CD4-positive, alpha-beta T cell (primary cell): ENCODE data around the gene SLC26A9. TPM values are rescaled to one million over a fixed set of nuclear protein-coding genes. Genes with fewer than 3 reads are reported as not detected.

Experiments used
- ATAC-seq: fragments of 200-7000 bp; cut with Tn5 transposase; one replicate; pipeline ENCODE4 v1.10.0; 2022; ENCODE audit warnings: mild to moderate bottlenecking; ENCODE audit not compliant: poor library complexity
- CTCF ChIA-PET: fragments of 350-600 bp; sonication (Branson Sonifier 250); formaldehyde crosslinking; loops from one replicate; lab custom pipeline; 2021; ENCODE audit warnings: antibody characterized with exemption, inconsistent platforms; lab: Charles Lee
- POLR2A ChIA-PET: fragments of 350-600 bp; sonication (Branson Sonifier 250); formaldehyde crosslinking; loops from one replicate; lab custom pipeline; 2021; ENCODE audit warnings: antibody characterized with exemption, inconsistent platforms; lab: Charles Lee
- DNase-seq, 14 experiments: peaks; one replicate each; pipeline ENCODE4 v3.0.0-alpha.2; 2013 to 2020; ENCODE audit warnings: mixed read lengths in 2 of 14
- H3K27ac ChIP-seq, 2 donors: one replicate each; pipeline versions ENCODE4 v1.5.1 to v1.7.0; 2013; ENCODE audit warnings: low read length in 2 of 2, low read depth in 1 of 2, mild to moderate bottlenecking in 1 of 2
- H3K27me3 ChIP-seq, 2 experiments: 1 replicate in 1 of 2; 2 replicates in 1 of 2; pipeline versions ENCODE4 v1.6.1 to v1.7.0; 2013; ENCODE audit warnings: low read length in 2 of 2, control low read depth in 1 of 2, mild to moderate bottlenecking in 1 of 2, moderate library complexity in 1 of 2; ENCODE audit not compliant: insufficient read depth in 2 of 2, control insufficient read depth in 1 of 2
- H3K36me3 ChIP-seq: one replicate; pipeline ENCODE4 v1.6.1; 2013; ENCODE audit warnings: low read length, control low read depth; ENCODE audit not compliant: insufficient read depth
- H3K4me1 ChIP-seq: one replicate; pipeline ENCODE4 v1.6.1; 2013; ENCODE audit warnings: low read length, control low read depth; ENCODE audit not compliant: insufficient read depth
- H3K4me3 ChIP-seq: one replicate; pipeline ENCODE4 v1.5.1; 2013; ENCODE audit warnings: mild to moderate bottlenecking, low read length, moderate library complexity
- H3K9me3 ChIP-seq, 2 experiments: 1 replicate in 1 of 2; 2 replicates in 1 of 2; pipeline versions ENCODE4 v1.6.1 to v1.7.0; 2013; ENCODE audit warnings: low read length in 2 of 2, mild to moderate bottlenecking in 2 of 2, control low read depth in 1 of 2, moderate library complexity in 1 of 2; ENCODE audit not compliant: control insufficient read depth in 1 of 2, insufficient read depth in 1 of 2
- H3K27ac Mint-ChIP-seq: one replicate; pipeline ENCODE4 v1.8.0; 2020; ENCODE audit warnings: mixed read lengths
- H3K27me3 Mint-ChIP-seq: one replicate; pipeline ENCODE4 v1.8.0; 2021; ENCODE audit warnings: mixed read lengths
- H3K36me3 Mint-ChIP-seq: one replicate; pipeline ENCODE4 v1.8.0; 2021; ENCODE audit warnings: low read depth, mixed read lengths
- H3K4me1 Mint-ChIP-seq: one replicate; pipeline ENCODE4 v1.8.0; 2021; ENCODE audit warnings: low read depth, mixed read lengths
- H3K4me3 Mint-ChIP-seq: one replicate; pipeline ENCODE4 v1.8.0; 2020; ENCODE audit warnings: mild to moderate bottlenecking, mixed read lengths
- H3K9me3 Mint-ChIP-seq: one replicate; pipeline ENCODE4 v1.8.0; 2020; ENCODE audit warnings: mixed read lengths
- CTCF ChIP-seq: fragments of 200-600 bp; IDR thresholded peaks from one replicate; pipeline ENCODE4 v1.8.0; 2022; ENCODE audit warnings: antibody characterized with exemption, mild to moderate bottlenecking
- intact Hi-C, 2 experiments: fragments of 100-400 bp; cut with DNase I in 1 of 2; cut with micrococcal nuclease in 1 of 2; formaldehyde crosslinking; loops; one replicate each; pipeline versions ENCODE4 v1.15.1 to v1.9.0; 2023 to 2025; cut with DNase I, micrococcal nuclease
- polyA plus RNA-seq, 2 donors: library from polyadenylated mRNA; unstranded; fragments of 120-200 nt; gene quantifications; one replicate each; pipeline ENCODE4 v1.2.1, GENCODE V29; 2013
- total RNA-seq, 174 experiments: library from RNA in 2 of 174; stranded (reverse) in 2 of 174; gene quantifications; one replicate each; pipeline ENCODE4 v1.2.3 and lab custom pipeline; 2021 to 2026

SLC26A9 gene
- not detected for total RNA-seq
- polyA plus RNA-seq (2013, experiment 1 of 2): not detected
- not detected for polyA plus RNA-seq (2013, experiment 2 of 2)
- total RNA-seq (lab: John Stamatoyannopoulos, UW): 0 to 0.13 (median 0) reads per million in 172 experiments

GRCh38 chr1:205943245-205943644 lies at the start of gene SLC26A9:
Gene SLC26A9, minus strand, starts transcription at chr1:205943456. Its CDS starts 7,636 bp downstream, at chr1:205935820.
- no peak within 1 kb of the TSS for H3K4me3 ChIP-seq
- H3K4me1 Mint-ChIP-seq: no peaks in the 10 kb centered on the region
- H3K27me3 ChIP-seq: peaks cover 23 to 37% of the 10 kb centered on the region in 2 experiments
- TF ChIP-seq CTCF: no peak
- ChIA-PET CTCF (no interaction called here), POLR2A (no interaction called here)
- H3K36me3 ChIP-seq: no peaks in the 10 kb centered on the region
- no peak within 1 kb of the TSS for H3K4me3 Mint-ChIP-seq
- no peak for ATAC-seq
- H3K27ac Mint-ChIP-seq: no peak within 1 kb of the TSS
- no peaks in the 10 kb centered on the region for H3K4me1 ChIP-seq
- no peak for DNase-seq
- peaks cover 63% of the 10 kb centered on the region for H3K27me3 Mint-ChIP-seq
- intact Hi-C loops: no loop called here
- H3K9me3 ChIP-seq: no peaks in the 10 kb centered on the region
- no peaks in the 10 kb centered on the region for H3K36me3 Mint-ChIP-seq
- no peaks in the 10 kb centered on the region for H3K9me3 Mint-ChIP-seq
- H3K27ac ChIP-seq: no peak within 1 kb of the TSS

GRCh38 chr1:205992218-205992882 lies 49.1 kb upstream of the SLC26A9 start:
- Histone ChIP-seq H3K36me3 (no peaks in the 10 kb centered on the region), H3K9me3 (no peaks in the 10 kb centered on the region), H3K27me3 (no peaks in the 10 kb centered on the region), H3K4me1 (no peaks in the 10 kb centered on the region), H3K27ac (no peak overlapping the region), H3K4me3 (no peak overlapping the region)
- Mint-ChIP-seq H3K4me3 (no peak overlapping the region), H3K27me3 (peaks cover 13% of the 10 kb centered on the region), H3K36me3 (no peaks in the 10 kb centered on the region), H3K9me3 (no peaks in the 10 kb centered on the region), H3K4me1 (no peaks in the 10 kb centered on the region), H3K27ac (no peak overlapping the region)
- ChIA-PET POLR2A (no interaction called here), CTCF (no interaction called here)
- ATAC-seq (no peak), DNase-seq (no peak)
- TF ChIP-seq CTCF: no peak
- intact Hi-C loops: no loop called here

- DNase-seq: no peak
- Mint-ChIP-seq H3K4me3 (no peak overlapping the region), H3K9me3 (no peaks in the 10 kb centered on the region), H3K4me1 (no peaks in the 10 kb centered on the region), H3K36me3 (no peaks in the 10 kb centered on the region), H3K27ac (no peak overlapping the region), H3K27me3 (peaks cover 13% of the 10 kb centered on the region)
- Histone ChIP-seq H3K36me3 (no peaks in the 10 kb centered on the region), H3K27ac (no peak overlapping the region), H3K27me3 (no peaks in the 10 kb centered on the region), H3K4me3 (no peak overlapping the region), H3K9me3 (no peaks in the 10 kb centered on the region), H3K4me1 (no peaks in the 10 kb centered on the region)
- no peak for TF ChIP-seq CTCF
- CTCF ChIA-PET: no interaction called here
- POLR2A ChIA-PET: interaction anchor here (0.6 kb wide), 1 partner anchor 294 kb away, joined by 3 read pairs; no protein-coding TSS in a partner anchor
- intact Hi-C loops: no loop called here
- no peak for ATAC-seq
These were observed 48.0 kb upstream of the SLC26A9 start for GRCh38 chr1:205991237-205991636.
